ENCODE data around the gene CCDC8.

Gene CCDC8

GRCh38 chr19:46410205-46411087 lies 2.9 kb downstream of the CCDC8 start:
- no peak for TF ChIP-seq MAX (IDR thresholded peaks at IDR 0.05; ENCODE audit: low read depth, low read length)
- no peak for TF ChIP-seq POLR2A (IDR thresholded peaks at IDR 0.05; ENCODE audit: extremely low read depth, insufficient read length)
- no peak for TF ChIP-seq MYC (IDR thresholded peaks at IDR 0.05; ENCODE audit: low read depth, low read length)
- TF ChIP-seq CTCF (IDR thresholded peaks at IDR 0.05; ENCODE audit: low read depth, low read length) = no peak
- H3K4me3 ChIP-seq (ENCODE audit: low read depth, low read length) = no peak overlapping the region
- DNase-seq (ENCODE audit: low read depth) = peak; percentile 60

- no peak for DNase-seq (ENCODE audit: low read depth)
- no peak overlapping the region for H3K4me3 ChIP-seq (ENCODE audit: low read depth, low read length)
These were observed 4.2 kb downstream of the CCDC8 start for GRCh38 chr19:46409191-46409590.

GRCh38 chr19:46408664-46409039 lies 4.7 kb downstream of the CCDC8 start:
- peak; percentile 60 for DNase-seq (ENCODE audit: low read depth)
- no peak for TF ChIP-seq CTCF (IDR thresholded peaks at IDR 0.05; ENCODE audit: low read depth, low read length)
- TF ChIP-seq MAX (IDR thresholded peaks at IDR 0.05; ENCODE audit: low read depth, low read length) = no peak
- TF ChIP-seq MYC (IDR thresholded peaks at IDR 0.05; ENCODE audit: low read depth, low read length) = no peak
- no peak for TF ChIP-seq POLR2A (IDR thresholded peaks at IDR 0.05; ENCODE audit: extremely low read depth, insufficient read length)
- no peak overlapping the region for H3K4me3 ChIP-seq (ENCODE audit: low read depth, low read length)

More at GRCh38 chr19:46409191-46409590, 4.2 kb downstream of the CCDC8 start:
- no peak for TF ChIP-seq MYC (IDR thresholded peaks at IDR 0.05; ENCODE audit: low read depth, low read length)
- no peak for TF ChIP-seq CTCF (IDR thresholded peaks at IDR 0.05; ENCODE audit: low read depth, low read length)
- TF ChIP-seq POLR2A (IDR thresholded peaks at IDR 0.05; ENCODE audit: extremely low read depth, insufficient read length) = no peak
- TF ChIP-seq MAX (IDR thresholded peaks at IDR 0.05; ENCODE audit: low read depth, low read length) = no peak

GRCh38 chr19:46407856-46408663 lies 5.3 kb downstream of the CCDC8 start:
- no peak overlapping the region for H3K4me3 ChIP-seq (ENCODE audit: low read depth, low read length)
- no peak for TF ChIP-seq MAX (IDR thresholded peaks at IDR 0.05; ENCODE audit: low read depth, low read length)
- no peak for TF ChIP-seq MYC (IDR thresholded peaks at IDR 0.05; ENCODE audit: low read depth, low read length)
- no peak for TF ChIP-seq POLR2A (IDR thresholded peaks at IDR 0.05; ENCODE audit: extremely low read depth, insufficient read length)
- no peak for TF ChIP-seq CTCF (IDR thresholded peaks at IDR 0.05; ENCODE audit: low read depth, low read length)
- no peak for DNase-seq (ENCODE audit: low read depth)

- no peak overlapping the region for H3K4me3 ChIP-seq (ENCODE audit: low read depth, low read length)
- no peak for TF ChIP-seq CTCF (IDR thresholded peaks at IDR 0.05; ENCODE audit: low read depth, low read length)
- no peak for TF ChIP-seq MAX (IDR thresholded peaks at IDR 0.05; ENCODE audit: low read depth, low read length)
- no peak for TF ChIP-seq POLR2A (IDR thresholded peaks at IDR 0.05; ENCODE audit: extremely low read depth, insufficient read length)
- TF ChIP-seq MYC (IDR thresholded peaks at IDR 0.05; ENCODE audit: low read depth, low read length) = no peak
- DNase-seq (ENCODE audit: low read depth) = no peak
These were observed 6.4 kb downstream of the CCDC8 start for GRCh38 chr19:46406976-46407375.

Data from NB4 (cell line).